ENCODE results near the gene BCR. TPM values are rescaled to one million over a fixed set of nuclear protein-coding genes. Genes with fewer than 3 reads are reported as not detected.

Gene BCR
- total RNA-seq, 2 donors from 2014 or later, result 40.3 to 47.4 TPM

- intact Hi-C loops (cut with DNase I), result no loop called here
- no peak for DNase-seq (ENCODE audit: low spot score)
Measured at GRCh38 chr22:23233752-23234408, 53.6 kb downstream of the BCR start.

GRCh38 chr22:23234409-23235161 lies 54.3 kb downstream of the BCR start:
- DNase-seq (ENCODE audit: low spot score), result no peak
- intact Hi-C loops (cut with DNase I), result no loop called here

GRCh38 chr22:23235425-23235824 lies 55.1 kb downstream of the BCR start:
- intact Hi-C loops (cut with DNase I), result no loop called here
- DNase-seq (ENCODE audit: low spot score), result no peak

GRCh38 chr22:23236026-23236425 lies 55.7 kb downstream of the BCR start:
- intact Hi-C loops (cut with DNase I), result no loop called here
- DNase-seq (ENCODE audit: low spot score), result no peak

- intact Hi-C loops (cut with DNase I), result no loop called here
- DNase-seq (ENCODE audit: low spot score), result no peak
Measured at GRCh38 chr22:23236440-23237184, 56.3 kb downstream of the BCR start.

- no peak for DNase-seq (ENCODE audit: low spot score)
- intact Hi-C loops (cut with DNase I), result no loop called here
Measured at GRCh38 chr22:23237201-23237798, 57.0 kb downstream of the BCR start.

GRCh38 chr22:23237841-23238240 lies 57.5 kb downstream of the BCR start:
- DNase-seq (ENCODE audit: low spot score), result no peak
- intact Hi-C loops (cut with DNase I), result no loop called here

- DNase-seq (ENCODE audit: low spot score), result no peak
- intact Hi-C loops (cut with DNase I), result no loop called here
Measured at GRCh38 chr22:23238707-23239106, 58.4 kb downstream of the BCR start.

GRCh38 chr22:23239429-23239828 lies 59.1 kb downstream of the BCR start:
- intact Hi-C loops (cut with DNase I), result no loop called here
- no peak for DNase-seq (ENCODE audit: low spot score)

- intact Hi-C loops (cut with DNase I), result no loop called here
- DNase-seq (ENCODE audit: low spot score), result no peak
Measured at GRCh38 chr22:23240639-23241389, 60.5 kb downstream of the BCR start.

- no peak for DNase-seq (ENCODE audit: low spot score)
- intact Hi-C loops (cut with DNase I), result no loop called here
Measured at GRCh38 chr22:23241562-23242472, 61.5 kb downstream of the BCR start.

- no peak for DNase-seq (ENCODE audit: low spot score)
- intact Hi-C loops (cut with DNase I), result no loop called here
Measured at GRCh38 chr22:23242473-23243001, 62.2 kb downstream of the BCR start.

GRCh38 chr22:23243006-23243573 lies 62.8 kb downstream of the BCR start:
- intact Hi-C loops (cut with DNase I), result no loop called here
- no peak for DNase-seq (ENCODE audit: low spot score)

- DNase-seq (ENCODE audit: low spot score), result no peak
- intact Hi-C loops (cut with DNase I), result no loop called here
Measured at GRCh38 chr22:23243859-23244689, 63.8 kb downstream of the BCR start.

GRCh38 chr22:23244690-23245044 lies 64.4 kb downstream of the BCR start:
- DNase-seq (ENCODE audit: low spot score), result no peak
- intact Hi-C loops (cut with DNase I), result no loop called here

- no peak for DNase-seq (ENCODE audit: low spot score)
- intact Hi-C loops (cut with DNase I), result no loop called here
Measured at GRCh38 chr22:23245045-23245798, 64.9 kb downstream of the BCR start.

All from posterior vena cava (tissue), 2 donors.